ENCODE data around the gene AOPEP.

The AOPEP gene

GRCh38 chr9:94909965-94910730 lies 183.6 kb downstream of the AOPEP start:
- Mint-ChIP-seq H3K36me3 (ENCODE audit: low read depth) (peaks cover 4% of the 10 kb centered on the region), H3K9me3 (no peaks in the 10 kb centered on the region), H3K4me3 (no peak overlapping the region), H3K27me3 (no peaks in the 10 kb centered on the region), H3K4me1 (ENCODE audit: low read depth) (peaks cover 6% of the 10 kb centered on the region), H3K27ac (no peak overlapping the region)

GRCh38 chr9:94911211-94911610 lies 184.7 kb downstream of the AOPEP start:
- H3K36me3 Mint-ChIP-seq (ENCODE audit: low read depth): peaks cover 6% of the 10 kb centered on the region
- no peaks in the 10 kb centered on the region for H3K9me3 Mint-ChIP-seq
- H3K4me3 Mint-ChIP-seq: no peak overlapping the region
- H3K4me1 Mint-ChIP-seq (ENCODE audit: low read depth): peaks cover 6% of the 10 kb centered on the region
- no peaks in the 10 kb centered on the region for H3K27me3 Mint-ChIP-seq
- no peak overlapping the region for H3K27ac Mint-ChIP-seq

GRCh38 chr9:94911986-94912635 lies 185.6 kb downstream of the AOPEP start:
- Mint-ChIP-seq H3K27me3 (no peaks in the 10 kb centered on the region), H3K4me1 (ENCODE audit: low read depth) (peaks cover 6% of the 10 kb centered on the region), H3K4me3 (no peak overlapping the region), H3K36me3 (ENCODE audit: low read depth) (peaks cover 6% of the 10 kb centered on the region), H3K27ac (no peak overlapping the region), H3K9me3 (no peaks in the 10 kb centered on the region)

GRCh38 chr9:94912700-94913249 lies 186.3 kb downstream of the AOPEP start:
- Mint-ChIP-seq H3K4me1 (ENCODE audit: low read depth) (peaks cover 6% of the 10 kb centered on the region), H3K36me3 (ENCODE audit: low read depth) (peaks cover 6% of the 10 kb centered on the region), H3K4me3 (no peak overlapping the region), H3K9me3 (no peaks in the 10 kb centered on the region), H3K27ac (no peak overlapping the region), H3K27me3 (no peaks in the 10 kb centered on the region)

DNA sequence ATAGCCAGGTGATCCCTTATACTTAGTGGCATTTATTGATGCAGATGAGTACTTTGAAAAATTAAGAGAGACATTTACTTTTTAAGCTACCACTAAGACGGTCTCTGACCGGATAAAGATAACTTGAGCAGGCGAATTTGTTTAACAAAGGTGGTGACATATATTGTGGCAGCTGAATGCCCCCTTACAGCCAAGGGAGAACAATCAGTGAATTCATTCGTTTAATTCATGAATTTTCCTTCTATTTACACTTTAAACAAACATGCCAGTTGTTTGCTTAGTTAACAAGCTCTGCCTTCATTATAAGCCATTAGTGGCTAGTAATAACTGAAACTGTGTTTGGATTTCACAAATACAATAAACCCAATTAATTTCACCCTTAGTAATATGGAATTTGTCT lies 187.1 kb downstream of the AOPEP start:
- no peak overlapping the region for H3K27ac Mint-ChIP-seq
- H3K4me3 Mint-ChIP-seq: no peak overlapping the region
- peaks cover 4% of the 10 kb centered on the region for H3K4me1 Mint-ChIP-seq (ENCODE audit: low read depth)
- peaks cover 6% of the 10 kb centered on the region for H3K36me3 Mint-ChIP-seq (ENCODE audit: low read depth)
- H3K9me3 Mint-ChIP-seq: no peaks in the 10 kb centered on the region
- H3K27me3 Mint-ChIP-seq: no peaks in the 10 kb centered on the region

DNA sequence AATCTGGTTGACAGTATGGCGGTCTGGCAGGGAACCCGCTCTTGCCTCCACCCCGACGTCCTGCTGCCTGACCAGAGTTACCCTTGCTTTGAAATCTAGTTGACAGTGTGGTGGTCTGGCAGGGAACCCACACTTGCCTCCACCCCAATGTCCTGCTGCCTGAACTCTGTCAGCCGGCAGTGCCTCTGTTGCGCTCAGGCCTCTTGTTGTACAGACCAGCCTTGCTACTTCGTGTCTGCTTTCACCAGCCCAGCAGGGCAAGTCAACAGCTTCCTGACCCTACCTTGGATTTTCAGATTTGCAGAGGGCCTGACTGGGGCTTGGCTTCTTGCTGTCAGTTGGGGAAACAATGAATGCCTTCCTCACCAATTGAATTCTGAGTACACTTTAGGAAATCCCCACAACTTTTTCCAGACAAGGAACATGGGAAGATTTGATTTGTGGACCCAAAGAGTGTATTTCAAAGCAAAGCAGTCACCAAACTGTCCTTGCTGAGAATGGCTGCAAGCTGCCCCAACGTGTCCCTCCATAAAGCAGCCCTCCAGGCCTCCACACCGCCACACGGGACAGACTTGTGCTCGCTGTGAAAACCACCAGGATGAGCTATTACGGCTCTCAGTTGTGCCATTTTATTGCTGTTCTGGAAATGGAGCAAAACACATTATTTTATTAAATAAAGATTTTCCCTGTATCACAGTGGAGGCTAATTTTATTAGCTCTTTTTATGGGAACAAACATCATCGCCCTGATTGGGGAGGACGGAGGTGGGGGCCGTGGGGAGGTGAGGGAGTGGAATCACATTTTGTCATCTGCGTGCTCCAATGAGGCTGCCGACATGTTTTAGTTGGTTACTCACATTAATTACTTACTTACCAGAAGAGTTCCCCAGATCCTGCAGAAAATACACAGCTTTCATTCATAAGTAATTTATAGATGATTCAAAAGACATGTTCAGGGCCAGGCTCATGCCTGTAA lies 189.3 kb downstream of the AOPEP start:
- Mint-ChIP-seq H3K9me3 (no peaks in the 10 kb centered on the region), H3K4me1 (ENCODE audit: low read depth) (no peaks in the 10 kb centered on the region), H3K27me3 (no peaks in the 10 kb centered on the region), H3K4me3 (no peak overlapping the region), H3K27ac (no peak overlapping the region), H3K36me3 (ENCODE audit: low read depth) (peaks cover 6% of the 10 kb centered on the region)

- no peaks in the 10 kb centered on the region for H3K27me3 Mint-ChIP-seq
- no peaks in the 10 kb centered on the region for H3K9me3 Mint-ChIP-seq
- no peaks in the 10 kb centered on the region for H3K4me1 Mint-ChIP-seq (ENCODE audit: low read depth)
- H3K4me3 Mint-ChIP-seq: no peak overlapping the region
- peaks cover 6% of the 10 kb centered on the region for H3K36me3 Mint-ChIP-seq (ENCODE audit: low read depth)
- H3K27ac Mint-ChIP-seq: no peak overlapping the region
Measured at GRCh38 chr9:94916956-94917355, 190.5 kb downstream of the AOPEP start.

DNA sequence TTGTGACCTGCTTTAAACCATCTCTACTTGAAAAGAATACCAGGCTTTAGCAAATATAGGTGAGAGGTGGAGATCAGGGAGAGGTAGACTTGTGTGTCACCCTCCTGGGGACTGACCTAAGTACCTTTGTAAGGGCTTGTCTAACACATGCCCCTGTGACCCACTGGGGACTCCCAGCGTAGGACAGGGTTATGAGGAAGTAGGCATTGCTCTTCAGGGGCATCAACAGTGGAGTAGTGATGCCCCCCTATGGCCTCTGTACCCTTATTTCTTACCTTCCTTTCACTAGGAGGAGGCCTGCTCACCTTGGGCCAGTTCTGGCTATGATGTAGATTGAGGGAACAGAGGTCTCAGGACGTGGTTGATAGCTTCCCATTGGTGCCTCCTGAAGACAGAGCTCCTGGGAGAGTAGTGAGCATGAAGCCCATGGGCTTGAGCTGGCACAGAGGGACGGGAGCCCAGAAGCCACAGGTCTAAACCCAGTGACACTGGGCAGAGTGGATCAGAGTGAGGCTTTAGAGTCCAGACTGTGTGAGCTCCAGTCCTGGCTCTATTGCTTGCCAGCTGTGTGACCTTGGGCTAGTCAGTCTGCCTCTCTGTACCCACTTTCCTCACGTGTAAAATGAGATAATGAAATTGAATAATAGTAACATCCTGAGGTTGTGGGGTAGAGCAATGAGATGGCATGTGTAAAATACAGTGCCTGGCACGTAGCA lies 191.7 kb downstream of the AOPEP start:
- Mint-ChIP-seq H3K9me3 (no peaks in the 10 kb centered on the region), H3K4me1 (ENCODE audit: low read depth) (no peaks in the 10 kb centered on the region), H3K27ac (no peak overlapping the region), H3K4me3 (no peak overlapping the region), H3K27me3 (no peaks in the 10 kb centered on the region), H3K36me3 (ENCODE audit: low read depth) (peaks cover 6% of the 10 kb centered on the region)

- Mint-ChIP-seq H3K4me1 (ENCODE audit: low read depth) (no peaks in the 10 kb centered on the region), H3K36me3 (ENCODE audit: low read depth) (peaks cover 6% of the 10 kb centered on the region), H3K4me3 (no peak overlapping the region), H3K27me3 (no peaks in the 10 kb centered on the region), H3K9me3 (no peaks in the 10 kb centered on the region), H3K27ac (no peak overlapping the region)
Measured at GRCh38 chr9:94919376-94920098, 193.0 kb downstream of the AOPEP start.

GRCh38 chr9:94920420-94921091 lies 194.1 kb downstream of the AOPEP start:
- no peaks in the 10 kb centered on the region for H3K9me3 Mint-ChIP-seq
- no peaks in the 10 kb centered on the region for H3K4me1 Mint-ChIP-seq (ENCODE audit: low read depth)
- H3K4me3 Mint-ChIP-seq: no peak overlapping the region
- H3K27ac Mint-ChIP-seq: no peak overlapping the region
- H3K27me3 Mint-ChIP-seq: no peaks in the 10 kb centered on the region
- no peaks in the 10 kb centered on the region for H3K36me3 Mint-ChIP-seq (ENCODE audit: low read depth)

GRCh38 chr9:94921092-94921471 lies 194.6 kb downstream of the AOPEP start:
- H3K4me3 Mint-ChIP-seq: no peak overlapping the region
- H3K27ac Mint-ChIP-seq: no peak overlapping the region
- H3K27me3 Mint-ChIP-seq: no peaks in the 10 kb centered on the region
- no peaks in the 10 kb centered on the region for H3K4me1 Mint-ChIP-seq (ENCODE audit: low read depth)
- no peaks in the 10 kb centered on the region for H3K36me3 Mint-ChIP-seq (ENCODE audit: low read depth)
- H3K9me3 Mint-ChIP-seq: no peaks in the 10 kb centered on the region

- Mint-ChIP-seq H3K27me3 (no peaks in the 10 kb centered on the region), H3K27ac (no peak overlapping the region), H3K36me3 (ENCODE audit: low read depth) (no peaks in the 10 kb centered on the region), H3K4me1 (ENCODE audit: low read depth) (no peaks in the 10 kb centered on the region), H3K9me3 (no peaks in the 10 kb centered on the region), H3K4me3 (no peak overlapping the region)
Measured at GRCh38 chr9:94921656-94922055, 195.2 kb downstream of the AOPEP start.

DNA sequence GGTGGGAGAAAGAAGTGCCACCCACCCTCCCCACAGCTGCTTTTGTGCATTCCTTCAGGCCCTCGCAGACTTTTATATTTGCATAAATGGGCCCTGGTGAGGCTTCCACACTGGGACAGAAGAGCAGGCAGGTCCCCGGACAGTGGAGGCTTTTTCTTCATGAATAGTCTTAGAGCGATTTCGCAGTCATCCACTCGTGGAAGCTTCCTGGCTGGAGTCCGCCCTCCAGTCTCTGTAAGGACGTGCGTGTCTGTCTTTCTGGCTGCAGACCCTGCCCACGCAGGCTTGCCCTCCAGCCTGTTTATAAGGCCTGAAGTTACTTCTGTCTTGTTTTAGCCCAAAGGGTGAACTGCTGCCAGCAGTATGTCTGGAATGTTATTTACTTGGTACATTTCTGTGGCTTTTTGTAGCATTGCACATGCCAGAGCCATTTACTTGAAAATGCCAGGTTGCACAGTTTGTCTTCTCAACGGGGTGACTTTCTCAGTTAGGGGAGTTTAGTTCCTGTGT lies 195.7 kb downstream of the AOPEP start:
- Mint-ChIP-seq H3K27me3 (no peaks in the 10 kb centered on the region), H3K9me3 (no peaks in the 10 kb centered on the region), H3K4me1 (ENCODE audit: low read depth) (no peaks in the 10 kb centered on the region), H3K4me3 (no peak overlapping the region), H3K36me3 (ENCODE audit: low read depth) (no peaks in the 10 kb centered on the region), H3K27ac (no peak overlapping the region)

All from stimulated activated naive CD8-positive, alpha-beta T cell treated with anti-CD3 and anti-CD28 coated beads, Interleukin-15, Interleukin-2, amounts not matched to agents 100 ng/mL and 50 ng/mL, for 24 hours (primary cell).